ENCODE measurements around the gene PPP1R1A.

Gene PPP1R1A

GRCh38 chr12:54588110-54588889, at the start of gene PPP1R1A:
Gene PPP1R1A, minus strand, starts transcription at chr12:54588659. Its CDS starts 171 bp downstream, at chr12:54588488.
- DNase-seq: no peak

DNA sequence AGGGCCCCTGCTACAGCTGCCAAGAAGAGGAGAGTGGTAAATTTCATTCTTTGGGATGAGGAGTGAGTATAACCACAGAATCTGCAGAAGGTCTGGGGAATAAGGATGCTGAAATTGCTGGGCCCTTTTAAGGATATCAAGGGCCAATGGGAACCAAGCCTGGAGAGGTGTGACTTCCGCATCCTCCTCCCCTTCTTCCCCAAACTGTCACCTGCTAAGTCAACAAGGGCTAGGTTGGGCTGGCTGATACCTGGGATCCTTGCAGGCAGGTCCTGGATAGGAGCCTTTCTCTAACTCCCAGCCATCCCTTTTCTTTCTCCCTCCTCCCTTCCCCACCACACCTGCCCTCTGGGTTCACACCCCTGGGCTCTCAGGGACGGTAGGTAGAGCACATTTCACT, 46.3 kb upstream of the PPP1R1A start, which contains the start of gene LACRT:
Gene LACRT (minus strand): TSS at position 101 of the 400 bp plus-strand sequence. CDS start 54 bp downstream, at position 47.
- DNase-seq: no peak

DNA sequence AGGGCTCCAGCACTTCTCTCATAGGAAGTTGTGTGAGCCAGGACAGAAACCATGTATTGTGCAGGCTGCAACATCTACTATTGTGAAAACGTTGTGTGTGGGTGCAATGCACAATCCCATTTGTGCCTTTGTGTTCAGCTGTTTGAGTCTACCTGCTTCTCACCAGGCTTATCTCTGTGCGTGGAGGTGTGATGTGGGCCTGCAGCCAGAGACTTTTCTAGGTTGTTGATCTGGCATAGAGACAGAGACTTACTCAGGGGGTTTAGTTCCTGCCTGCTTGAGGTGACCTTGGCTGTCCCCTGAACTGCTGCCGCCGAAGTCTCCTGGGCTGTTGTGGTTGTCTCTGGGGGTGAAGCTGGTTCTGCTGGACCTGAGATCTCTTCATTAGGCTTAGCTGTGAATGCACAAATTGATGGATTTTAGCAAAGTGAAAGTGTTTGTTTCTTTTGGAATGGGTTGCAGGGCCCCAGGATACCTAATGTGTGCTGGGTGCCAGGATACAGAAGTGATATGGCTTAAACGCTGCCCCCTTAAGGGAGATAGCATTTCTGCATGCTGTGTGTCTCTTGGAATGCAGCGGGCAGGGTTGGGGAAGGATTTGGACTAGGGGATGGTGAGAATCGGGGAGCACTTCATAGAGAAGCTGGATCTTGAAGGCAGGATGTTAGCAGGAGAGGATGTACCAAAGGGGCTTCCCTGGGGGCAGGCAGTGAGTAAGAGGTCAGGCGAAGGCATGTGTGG, 43.7 kb upstream of the PPP1R1A start:
- no peak for DNase-seq

DNA sequence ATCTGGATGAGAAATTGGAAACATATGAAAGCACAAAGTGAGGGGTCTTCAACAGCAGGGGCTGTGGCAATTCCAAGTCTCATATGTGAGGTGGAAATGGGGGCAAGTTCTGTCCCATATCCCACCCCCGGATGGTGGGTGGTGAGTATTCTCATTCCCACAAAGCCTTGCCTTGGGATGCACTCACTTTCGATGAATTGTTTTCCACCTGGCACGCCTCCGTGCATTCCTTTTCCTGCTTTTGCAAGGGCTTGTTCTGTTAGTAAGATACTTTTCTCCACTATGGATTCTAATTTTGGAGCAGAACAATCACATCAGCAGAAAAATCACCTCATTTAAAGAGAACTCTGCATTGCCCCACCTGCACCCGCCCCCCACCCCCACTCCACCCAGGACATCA, 43.1 kb upstream of the PPP1R1A start:
- DNase-seq: no peak

DNA sequence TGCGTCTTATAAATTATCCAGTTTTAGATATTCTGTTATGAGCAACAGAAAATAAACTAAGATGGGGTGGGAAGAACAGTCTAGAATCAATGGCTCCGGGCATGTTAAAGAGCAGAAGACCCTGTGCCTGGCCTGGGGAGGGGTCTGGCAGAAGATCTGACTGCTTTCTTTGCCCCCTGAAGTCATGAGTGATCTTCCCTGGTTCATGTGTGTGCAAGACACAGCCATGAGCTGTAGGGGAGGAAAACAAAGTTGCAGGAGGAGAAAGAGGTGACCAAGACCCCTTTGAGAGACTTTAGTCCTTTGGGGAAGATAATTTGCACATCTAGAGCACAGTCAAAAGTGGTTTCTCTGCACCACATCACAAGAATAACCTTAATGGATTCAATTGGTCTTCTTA, 41.5 kb upstream of the PPP1R1A start:
- DNase-seq: no peak

DNA sequence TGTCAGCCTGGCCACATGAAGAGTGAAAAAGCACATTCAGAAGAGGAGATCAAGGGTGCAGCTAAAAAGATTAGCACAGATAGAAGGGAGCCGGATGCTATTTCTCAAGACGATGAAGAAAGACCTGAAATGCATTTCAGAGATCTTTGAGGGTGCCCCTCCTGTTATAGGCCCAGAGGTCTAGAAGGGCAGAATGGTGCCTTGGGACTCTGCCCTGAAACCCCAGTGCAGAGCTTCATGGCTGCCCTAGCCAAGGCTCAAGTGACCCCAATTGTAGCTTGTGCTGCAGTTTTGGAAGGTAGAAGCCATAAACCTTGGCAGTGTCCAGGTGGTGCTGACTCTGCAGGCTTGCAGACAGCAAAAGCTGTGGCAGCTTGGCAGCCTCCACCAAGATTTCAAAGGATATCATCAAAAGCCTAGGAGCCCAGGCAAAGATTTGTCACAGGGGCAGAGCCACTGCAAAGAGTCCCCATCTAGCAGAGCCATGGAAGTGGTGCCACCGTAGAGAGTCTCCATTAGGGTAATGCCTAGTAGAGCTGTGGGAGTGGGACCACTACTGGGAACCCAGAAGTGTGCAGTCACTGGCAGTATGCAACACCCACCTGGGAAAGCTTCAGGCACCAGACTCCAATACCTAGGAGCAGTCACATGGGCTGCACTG, 39.9 kb upstream of the PPP1R1A start:
- no peak for DNase-seq

DNA sequence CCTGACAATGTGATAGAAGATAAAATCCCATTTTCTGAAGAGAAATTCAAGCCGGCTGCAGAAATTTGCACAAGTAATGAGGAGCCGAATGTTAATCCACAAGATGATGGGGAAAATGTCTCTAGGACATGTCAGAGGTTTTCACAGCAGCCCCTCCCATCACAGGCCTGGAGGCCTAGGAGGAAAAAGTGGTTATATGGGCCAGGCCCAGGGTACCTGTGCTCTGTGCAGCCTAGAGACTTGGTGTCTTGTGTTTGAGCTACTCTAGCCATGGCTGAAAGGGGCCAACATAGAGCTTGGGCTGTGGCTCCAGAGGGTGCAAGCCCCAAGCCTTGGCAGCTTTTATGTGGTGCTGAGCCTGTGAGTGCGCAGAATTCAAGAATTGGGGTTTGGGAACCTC, 38.8 kb upstream of the PPP1R1A start:
- no peak for DNase-seq

DNA sequence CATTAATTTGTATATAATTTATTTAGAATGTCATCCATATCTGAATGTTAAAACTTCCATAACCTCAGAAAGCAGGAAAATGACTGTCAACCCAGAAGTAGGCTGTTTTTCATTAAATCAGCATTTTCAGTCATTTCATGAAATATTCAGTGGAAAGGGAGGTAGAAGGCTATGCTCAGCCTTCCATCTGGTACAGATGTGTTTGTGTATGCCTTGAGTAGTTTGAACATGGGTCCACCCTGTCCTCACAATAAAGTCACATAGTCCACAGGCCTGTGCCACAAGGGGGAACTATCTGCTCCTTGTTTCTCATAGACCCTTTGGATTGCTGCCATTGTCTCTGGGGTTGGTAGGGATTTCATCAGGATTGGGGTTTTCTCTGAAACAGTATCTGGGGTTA, 37.1 kb upstream of the PPP1R1A start:
- no peak for DNase-seq

DNA sequence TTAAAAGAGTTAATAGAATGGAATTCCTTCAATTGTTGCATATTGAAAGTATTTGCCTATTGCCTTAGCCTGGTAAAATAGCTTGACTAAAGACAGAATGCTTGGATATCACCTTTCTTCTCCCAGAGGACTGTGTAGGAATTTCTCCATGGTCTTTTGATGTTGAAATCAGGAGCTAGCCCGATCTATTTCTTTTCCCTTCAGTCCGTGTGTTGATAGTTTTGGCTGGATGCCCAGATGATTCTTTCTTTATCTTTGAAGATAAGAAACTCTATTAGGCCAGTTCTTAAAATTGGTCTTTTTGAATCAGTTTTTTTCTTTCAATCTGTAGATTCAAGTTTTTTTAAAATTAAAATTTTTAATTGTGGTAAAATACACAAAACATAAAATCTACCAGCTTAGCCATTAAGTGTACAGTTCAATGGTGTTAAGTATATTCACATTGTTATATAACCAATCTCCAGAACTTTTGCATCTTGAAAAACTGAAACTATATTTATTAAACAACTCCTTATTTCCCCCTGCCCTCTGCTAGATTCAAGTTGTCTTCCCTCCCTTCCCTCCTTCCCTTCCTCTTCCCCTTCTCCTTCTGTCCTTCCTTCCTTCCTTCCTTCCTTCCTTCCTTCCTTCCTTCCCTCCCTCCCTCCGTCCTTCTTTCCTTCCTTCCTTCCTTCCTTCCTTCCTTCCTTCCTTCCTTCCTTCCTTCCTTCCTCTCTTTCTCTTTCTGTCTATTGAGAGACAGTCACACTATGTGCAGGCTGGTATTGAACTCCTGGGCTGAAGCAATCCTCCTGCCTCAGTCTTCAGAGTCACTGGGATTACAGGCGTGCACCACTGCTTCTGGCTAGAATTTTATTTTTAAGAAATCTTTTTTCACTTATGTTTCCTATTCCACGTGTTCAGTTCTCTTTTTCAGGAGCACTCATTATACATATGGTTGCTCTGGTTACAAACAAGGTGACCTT, 36.1 kb upstream of the PPP1R1A start:
- DNase-seq: no peak

- no peak for DNase-seq
Observed at GRCh38 chr12:54622463-54623183, 34.2 kb upstream of the PPP1R1A start.

DNA sequence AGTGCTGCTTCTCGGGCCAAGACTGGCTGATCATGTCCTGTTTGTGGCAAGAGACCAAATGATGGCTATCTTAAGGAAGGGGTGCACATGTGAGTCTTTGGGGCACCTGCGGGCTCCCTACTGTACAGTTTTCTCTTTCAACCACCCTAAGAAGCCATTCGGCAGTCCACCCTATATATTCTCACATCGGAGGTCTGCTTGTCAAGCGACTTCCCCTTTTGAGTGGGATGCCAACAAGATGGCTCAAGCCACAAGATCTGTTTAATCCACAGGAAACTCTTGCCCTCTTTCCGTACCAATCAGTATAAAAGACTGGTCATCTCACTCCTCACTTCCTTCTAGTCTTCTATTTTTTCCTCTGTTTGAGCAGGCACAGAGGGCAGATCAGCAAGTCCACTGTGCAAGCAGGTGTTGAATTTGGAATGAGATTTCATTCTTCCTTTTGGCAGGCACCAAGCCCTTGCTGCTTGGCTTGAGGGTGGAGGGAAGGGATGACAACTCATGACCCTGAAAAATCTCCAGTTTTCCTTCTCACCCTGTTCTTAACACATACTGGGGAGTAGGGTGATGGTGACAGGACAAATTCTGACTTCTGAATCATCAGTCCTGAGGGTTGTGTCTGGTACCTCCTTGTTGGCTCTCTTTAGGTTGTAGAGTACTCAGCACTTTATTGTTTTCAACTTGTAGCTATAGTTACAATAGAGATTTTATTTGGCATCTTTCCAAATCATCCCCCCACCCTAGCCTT, 28.6 kb upstream of the PPP1R1A start:
- no peak for DNase-seq

DNA sequence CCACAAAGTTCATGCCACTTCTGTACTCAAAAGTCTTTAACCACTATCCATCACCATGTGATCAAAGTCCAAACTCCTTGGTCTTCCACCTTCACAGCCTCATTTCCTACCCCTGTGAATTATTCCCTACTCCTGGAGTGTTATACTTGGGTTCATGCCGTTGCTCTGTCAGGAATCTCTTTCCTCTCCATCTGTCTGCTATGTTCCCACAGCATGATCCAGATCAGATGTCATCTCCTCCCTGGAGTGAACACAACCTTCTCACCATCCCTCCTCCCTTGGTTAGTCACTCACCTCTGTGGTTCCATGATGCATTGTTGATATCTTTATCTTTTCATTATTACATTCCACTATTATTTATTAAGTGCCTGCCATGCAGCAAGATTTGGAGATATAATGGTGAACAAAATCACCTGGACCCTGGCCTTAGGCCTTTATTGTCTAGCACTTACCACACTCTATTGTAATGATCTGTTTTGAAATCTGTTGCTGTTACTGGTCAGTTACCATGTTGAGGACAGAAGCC, 23.8 kb upstream of the PPP1R1A start:
- DNase-seq: no peak

GRCh38 chr12:54611715-54612149, 23.3 kb upstream of the PPP1R1A start:
- no peak for DNase-seq

DNA sequence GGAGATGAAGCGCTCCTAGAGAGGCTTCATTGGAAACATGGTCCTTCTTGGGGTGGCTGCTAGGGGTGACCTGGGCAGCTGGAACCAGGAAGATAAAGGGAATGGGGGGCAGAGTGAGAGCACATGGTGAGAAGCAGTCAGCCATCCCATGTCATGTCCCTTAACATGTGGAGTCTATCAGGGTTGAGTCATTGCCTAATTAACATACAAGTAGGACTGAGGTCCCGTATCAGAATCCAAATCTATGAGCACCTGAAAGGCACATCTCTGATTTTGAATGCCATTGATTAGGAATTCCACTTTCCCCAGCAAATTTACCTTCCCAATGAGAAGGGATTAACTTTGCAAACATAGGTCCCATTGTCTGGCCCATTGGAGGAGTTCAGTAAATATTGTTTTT, 20.3 kb upstream of the PPP1R1A start:
- no peak for DNase-seq

DNA sequence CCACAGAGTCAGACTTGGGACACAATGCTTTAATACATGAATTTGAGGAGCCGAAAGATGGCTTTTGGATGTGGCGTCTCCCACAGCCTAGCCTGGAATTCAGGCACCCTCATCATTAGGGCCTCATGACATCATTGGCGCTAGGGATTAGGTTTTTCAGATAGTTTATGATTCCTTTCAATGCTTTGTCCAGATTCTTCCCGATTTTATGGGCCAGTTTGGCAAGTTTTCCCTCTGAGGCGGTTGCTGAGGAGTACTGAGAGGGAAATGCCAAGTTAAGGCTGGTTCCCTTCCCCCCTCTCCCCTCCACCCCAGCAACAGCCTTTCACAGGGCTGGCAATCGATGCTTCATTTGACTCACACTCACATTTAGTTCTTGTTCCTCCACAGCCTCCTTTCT, 19.7 kb upstream of the PPP1R1A start:
- DNase-seq: no peak

DNA sequence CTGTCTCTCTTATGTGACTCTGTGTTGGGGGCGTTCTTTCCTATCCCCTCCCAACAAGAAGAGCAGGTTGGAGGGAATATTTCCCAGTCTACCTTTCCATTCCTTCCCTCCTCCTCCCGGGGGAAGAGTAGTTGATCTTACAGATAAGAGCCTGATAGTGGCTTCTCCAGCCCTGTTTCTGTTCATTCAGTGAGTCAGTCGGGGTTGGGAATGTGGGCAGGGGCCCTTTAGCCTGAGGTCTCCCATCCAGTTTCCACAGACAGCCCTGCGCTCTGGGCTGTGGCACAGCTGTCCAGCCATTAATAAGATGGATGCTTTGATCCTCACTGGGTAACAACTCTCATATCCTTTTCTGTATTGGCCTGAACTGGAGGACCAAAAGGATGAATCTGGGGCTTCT, 18.1 kb upstream of the PPP1R1A start:
- DNase-seq: no peak

DNA sequence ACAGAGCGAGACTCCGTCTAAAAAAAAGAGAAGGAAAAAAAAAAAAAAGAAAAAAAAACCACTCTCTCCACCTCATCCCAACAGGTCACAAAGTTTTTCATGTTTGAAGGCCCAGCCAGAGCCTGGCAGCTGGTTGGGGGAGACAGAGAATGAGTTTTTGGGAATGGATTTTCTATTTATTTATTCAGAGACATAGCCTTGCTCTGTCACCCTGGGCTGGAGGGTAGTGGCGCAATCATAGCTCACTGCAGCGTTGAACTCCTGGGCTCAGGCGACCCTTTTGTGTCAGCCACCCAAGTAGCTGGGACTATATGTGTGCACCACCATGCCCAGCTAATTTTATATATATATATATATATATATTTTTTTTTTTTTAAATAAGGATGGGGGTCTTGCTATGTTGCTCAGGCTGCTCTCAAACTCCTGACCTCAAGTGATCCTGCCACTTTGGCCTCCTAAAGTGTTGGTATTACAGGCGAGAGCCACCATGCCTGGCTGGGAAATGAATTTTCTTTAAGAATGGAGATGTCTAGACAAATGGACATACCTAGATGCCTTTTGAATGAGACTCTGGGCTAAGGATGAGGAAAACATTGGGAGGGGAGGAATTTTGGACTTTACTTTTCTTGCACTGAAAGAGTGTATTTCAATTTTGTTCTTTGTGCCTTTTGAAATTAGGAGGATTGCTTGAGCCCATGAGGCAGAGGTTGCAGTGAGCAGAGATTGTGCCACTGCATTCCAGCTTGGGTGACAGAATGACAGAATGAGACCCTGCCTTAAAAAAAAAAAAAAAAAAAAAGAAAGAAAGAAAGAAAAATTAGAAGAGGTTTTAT, 16.9 kb upstream of the PPP1R1A start:
- no peak for DNase-seq

DNA sequence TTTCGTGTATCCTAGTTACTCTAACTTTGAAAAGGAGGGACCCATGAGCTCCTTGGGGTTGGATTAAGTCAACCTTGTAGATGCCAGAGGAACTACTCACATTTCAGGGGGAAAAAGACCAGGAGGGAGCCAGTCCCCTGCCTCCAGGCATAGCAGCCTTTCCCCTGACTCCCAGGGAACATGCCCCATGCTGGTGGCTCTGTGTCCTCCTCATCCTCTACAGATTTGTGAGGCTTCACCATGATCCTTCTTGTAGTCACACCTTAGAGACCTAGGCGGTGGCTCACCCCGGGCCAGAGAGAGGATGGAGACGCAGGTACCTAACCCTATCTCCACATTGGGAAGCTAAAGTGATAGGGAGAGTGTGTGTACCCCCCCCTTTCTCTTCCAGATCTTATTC, 16.0 kb upstream of the PPP1R1A start:
- no peak for DNase-seq

DNA sequence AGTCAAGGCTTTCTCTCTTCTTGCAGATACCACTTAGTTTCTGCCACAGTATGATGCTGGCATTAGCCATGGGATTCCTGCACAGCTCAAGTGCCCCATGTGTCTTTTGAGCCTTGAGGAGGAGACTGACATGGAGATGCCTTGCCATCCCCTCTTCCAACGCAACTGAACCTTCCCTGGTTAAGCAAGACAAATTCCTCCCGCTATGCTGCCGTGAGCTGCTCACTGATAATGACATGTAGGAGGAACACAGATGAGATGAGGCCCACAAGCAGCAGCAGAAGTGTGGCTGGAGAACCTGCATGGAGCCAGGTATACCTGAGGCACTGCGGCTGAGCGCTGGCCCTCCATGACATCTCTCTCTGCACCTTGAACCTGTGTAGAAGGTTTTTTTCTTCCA, 15.4 kb upstream of the PPP1R1A start:
- DNase-seq: no peak

Measured in NCI-H187 (cell line).